ENCODE measurements around the gene NAV2. TPM values are rescaled to one million over a fixed set of nuclear protein-coding genes. Genes with fewer than 3 reads are reported as not detected.

Gene NAV2
- total and polyA plus RNA-seq, 2 donors (not counting 1 experiment from before 2014, with no cell fraction given), result 8.1 to 14.0 TPM

GRCh38 chr11:19730373-19730772, 17.7 kb downstream of the NAV2 start:
- H2AFZ ChIP-seq (ENCODE audit: low read length), result no peak overlapping the region
- no peaks in the 10 kb centered on the region for H3K9me3 ChIP-seq (ENCODE audit: control insufficient read depth, insufficient read depth, low read depth, low read length)
- DNase-seq (ENCODE audit: low read depth in 2 of 2), result no peak
- H3K36me3 ChIP-seq (ENCODE audit: control insufficient read depth, insufficient read depth, low read length), result no peaks in the 10 kb centered on the region
- no peak overlapping the region for H3K27ac ChIP-seq (ENCODE audit: insufficient read depth, low read length)
- H3K4me1 ChIP-seq (ENCODE audit: control insufficient read depth, extremely low read depth, insufficient read depth, low read length), result no peaks in the 10 kb centered on the region
- H3K27me3 ChIP-seq (ENCODE audit: control insufficient read depth, insufficient read depth, low read length), result no peaks in the 10 kb centered on the region
- H4K20me1 ChIP-seq (ENCODE audit: control insufficient read depth, extremely low read depth, insufficient read depth, low read length), result peaks cover 2% of the 10 kb centered on the region
- H3K9ac ChIP-seq (ENCODE audit: insufficient read depth, low read length), result no peak overlapping the region
- no peak overlapping the region for H3K4me2 ChIP-seq (ENCODE audit: extremely low read depth, insufficient read depth, low read length)
- peaks cover 93% of the 10 kb centered on the region for H3K79me2 ChIP-seq (ENCODE audit: control insufficient read depth, insufficient read depth, low read length)
- no peak overlapping the region for H3K4me3 ChIP-seq (replicated peaks in 1 of 4; ENCODE audit: control extremely low read depth in 1 of 4, insufficient read depth in 1 of 4, low read depth in 3 of 4, low read length in 4 of 4)
- TF ChIP-seq, protein P1, sequence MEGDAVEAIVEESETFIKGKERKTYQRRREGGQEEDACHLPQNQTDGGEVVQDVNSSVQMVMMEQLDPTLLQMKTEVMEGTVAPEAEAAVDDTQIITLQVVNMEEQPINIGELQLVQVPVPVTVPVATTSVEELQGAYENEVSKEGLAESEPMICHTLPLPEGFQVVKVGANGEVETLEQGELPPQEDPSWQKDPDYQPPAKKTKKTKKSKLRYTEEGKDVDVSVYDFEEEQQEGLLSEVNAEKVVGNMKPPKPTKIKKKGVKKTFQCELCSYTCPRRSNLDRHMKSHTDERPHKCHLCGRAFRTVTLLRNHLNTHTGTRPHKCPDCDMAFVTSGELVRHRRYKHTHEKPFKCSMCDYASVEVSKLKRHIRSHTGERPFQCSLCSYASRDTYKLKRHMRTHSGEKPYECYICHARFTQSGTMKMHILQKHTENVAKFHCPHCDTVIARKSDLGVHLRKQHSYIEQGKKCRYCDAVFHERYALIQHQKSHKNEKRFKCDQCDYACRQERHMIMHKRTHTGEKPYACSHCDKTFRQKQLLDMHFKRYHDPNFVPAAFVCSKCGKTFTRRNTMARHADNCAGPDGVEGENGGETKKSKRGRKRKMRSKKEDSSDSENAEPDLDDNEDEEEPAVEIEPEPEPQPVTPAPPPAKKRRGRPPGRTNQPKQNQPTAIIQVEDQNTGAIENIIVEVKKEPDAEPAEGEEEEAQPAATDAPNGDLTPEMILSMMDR (conservative IDR thresholded peaks at IDR 0.05 in 1 of 2, IDR thresholded peaks at IDR 0.05 in 1 of 2; ENCODE audit: low read depth in 1 of 2, low read length in 2 of 2), result no peak
- no peak for TF ChIP-seq EZH2 (IDR thresholded peaks at IDR 0.05; ENCODE audit: low read length, missing control alignments)

GRCh38 chr11:19734171-19734570, 21.5 kb downstream of the NAV2 start:
- Histone ChIP-seq H3K27me3 (ENCODE audit: control insufficient read depth, insufficient read depth, low read length) (no peaks in the 10 kb centered on the region), H3K9me3 (ENCODE audit: control insufficient read depth, insufficient read depth, low read depth, low read length) (no peaks in the 10 kb centered on the region), H3K4me1 (ENCODE audit: control insufficient read depth, extremely low read depth, insufficient read depth, low read length) (peaks cover 2% of the 10 kb centered on the region), H3K36me3 (ENCODE audit: control insufficient read depth, insufficient read depth, low read length) (no peaks in the 10 kb centered on the region), H4K20me1 (ENCODE audit: control insufficient read depth, extremely low read depth, insufficient read depth, low read length) (peaks cover 2% of the 10 kb centered on the region), H3K4me3 (replicated peaks in 1 of 4; ENCODE audit: control extremely low read depth in 1 of 4, insufficient read depth in 1 of 4, low read depth in 3 of 4, low read length in 4 of 4) (no peak overlapping the region), H3K27ac (ENCODE audit: insufficient read depth, low read length) (no peak overlapping the region), H3K4me2 (ENCODE audit: extremely low read depth, insufficient read depth, low read length) (no peak overlapping the region), H2AFZ (ENCODE audit: low read length) (no peak overlapping the region), H3K79me2 (ENCODE audit: control insufficient read depth, insufficient read depth, low read length) (peaks cover 95% of the 10 kb centered on the region), H3K9ac (ENCODE audit: insufficient read depth, low read length) (no peak overlapping the region)
- no peak for DNase-seq (ENCODE audit: low read depth in 2 of 2)
- no peak for TF ChIP-seq EZH2 (IDR thresholded peaks at IDR 0.05; ENCODE audit: low read length, missing control alignments)
- TF ChIP-seq, protein P1 (conservative IDR thresholded peaks at IDR 0.05 in 1 of 2, IDR thresholded peaks at IDR 0.05 in 1 of 2; ENCODE audit: low read depth in 1 of 2, low read length in 2 of 2), result no peak

- no peak overlapping the region for H3K9ac ChIP-seq (ENCODE audit: insufficient read depth, low read length)
- no peaks in the 10 kb centered on the region for H3K36me3 ChIP-seq (ENCODE audit: control insufficient read depth, insufficient read depth, low read length)
- no peak overlapping the region for H3K27ac ChIP-seq (ENCODE audit: insufficient read depth, low read length)
- peaks cover 90% of the 10 kb centered on the region for H3K79me2 ChIP-seq (ENCODE audit: control insufficient read depth, insufficient read depth, low read length)
- H4K20me1 ChIP-seq (ENCODE audit: control insufficient read depth, extremely low read depth, insufficient read depth, low read length), result peaks cover 2% of the 10 kb centered on the region
- TF ChIP-seq EZH2 (IDR thresholded peaks at IDR 0.05; ENCODE audit: low read length, missing control alignments), result no peak
- TF ChIP-seq, protein P1 (conservative IDR thresholded peaks at IDR 0.05 in 1 of 2, IDR thresholded peaks at IDR 0.05 in 1 of 2; ENCODE audit: low read depth in 1 of 2, low read length in 2 of 2), result peak; percentile 24 to 33
- peaks cover 2% of the 10 kb centered on the region for H3K4me1 ChIP-seq (ENCODE audit: control insufficient read depth, extremely low read depth, insufficient read depth, low read length)
- DNase-seq (ENCODE audit: low read depth in 2 of 2), result peak; percentile 30 to 61
- H3K27me3 ChIP-seq (ENCODE audit: control insufficient read depth, insufficient read depth, low read length), result no peaks in the 10 kb centered on the region
- no peaks in the 10 kb centered on the region for H3K9me3 ChIP-seq (ENCODE audit: control insufficient read depth, insufficient read depth, low read depth, low read length)
- H2AFZ ChIP-seq (ENCODE audit: low read length), result no peak overlapping the region
- no peak overlapping the region for H3K4me3 ChIP-seq (replicated peaks in 1 of 4; ENCODE audit: control extremely low read depth in 1 of 4, insufficient read depth in 1 of 4, low read depth in 3 of 4, low read length in 4 of 4)
- H3K4me2 ChIP-seq (ENCODE audit: extremely low read depth, insufficient read depth, low read length), result no peak overlapping the region
Measured at GRCh38 chr11:19735157-19735908, 22.7 kb downstream of the NAV2 start.
